ENCODE results near the gene TBX1.

Gene TBX1

DNA sequence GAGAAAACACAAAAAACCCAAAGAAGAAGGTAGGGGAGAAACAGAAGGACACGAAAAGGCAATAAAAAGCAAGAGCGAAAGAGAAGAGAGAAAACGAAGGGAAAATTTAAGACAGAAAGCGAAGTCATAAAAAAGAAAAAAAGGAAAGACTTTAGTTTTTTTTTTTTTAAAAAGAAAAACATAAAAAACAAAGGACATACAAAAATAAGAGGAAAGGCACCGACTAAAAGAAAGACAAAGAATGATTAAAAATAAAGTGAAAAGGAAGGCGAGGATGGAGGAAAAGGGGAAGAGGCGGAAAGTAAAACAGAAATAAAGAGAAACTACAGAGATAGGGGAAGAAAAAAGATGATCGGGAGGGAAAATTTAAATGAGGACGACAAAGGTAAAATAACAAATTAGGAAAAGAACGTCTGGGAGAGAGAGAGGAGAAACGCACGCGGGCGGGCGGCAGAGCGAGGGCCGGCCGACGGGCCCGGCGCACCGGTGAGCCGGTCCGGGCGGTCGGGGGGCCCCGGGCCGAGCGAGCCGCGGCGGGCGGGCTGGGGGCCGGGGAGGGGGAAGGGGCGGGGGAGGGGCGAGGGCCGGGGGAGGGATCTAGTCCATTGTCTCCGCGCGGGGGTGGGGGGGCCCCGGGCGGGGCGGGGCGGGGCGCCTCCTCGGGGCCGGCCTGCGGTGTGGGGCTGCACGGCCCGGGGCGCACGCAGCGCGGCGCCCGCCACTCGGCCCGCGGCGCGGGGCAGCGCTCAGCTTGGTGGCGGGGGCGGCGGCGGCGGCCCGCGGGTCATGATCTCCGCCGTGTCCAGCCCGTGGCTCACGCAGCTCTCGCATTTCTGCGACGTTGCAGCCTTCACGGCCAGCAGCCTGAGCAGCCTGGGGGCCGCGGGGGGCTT lies at the start of gene TBX1:
TBX1 (plus strand) TSS at position 721 of the 893 bp plus-strand sequence; CDS start at position 787, 66 bp downstream.
- DNase-seq, result no peak

DNA sequence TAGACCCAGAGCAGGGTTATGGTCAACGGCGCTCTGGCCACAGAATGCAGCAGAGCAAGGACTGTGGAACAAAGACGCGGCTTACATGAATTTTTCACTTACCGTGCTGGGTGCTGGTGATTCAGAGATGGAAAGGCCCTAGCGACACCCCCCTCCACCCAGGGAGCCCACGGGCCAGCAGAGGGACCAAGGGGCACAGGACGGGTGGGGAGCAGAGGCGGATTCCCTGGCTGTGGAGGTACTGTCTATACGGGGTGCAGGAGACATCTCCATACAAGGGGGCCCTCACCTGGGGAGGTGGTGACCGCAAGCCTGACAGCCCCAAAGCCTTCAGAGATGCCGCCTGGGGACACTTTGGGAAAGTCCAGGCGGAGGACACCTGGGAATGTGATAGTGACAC lies 47.3 kb upstream of the TBX1 start:
- no peak for DNase-seq

- DNase-seq, result peak in 1 of 2 experiments; percentile 19
Observed at GRCh38 chr22:19713650-19714311, 46.8 kb upstream of the TBX1 start.

- no peak for DNase-seq
Observed at GRCh38 chr22:19714312-19715187, 46.0 kb upstream of the TBX1 start, which contains the start of gene SEPTIN5. Gene SEPTIN5 (plus strand): TSS chr22:19714503. CDS start chr22:19714589, 86 bp downstream.

GRCh38 chr22:19715188-19715930 lies 45.2 kb upstream of the TBX1 start:
- DNase-seq, result no peak

DNA sequence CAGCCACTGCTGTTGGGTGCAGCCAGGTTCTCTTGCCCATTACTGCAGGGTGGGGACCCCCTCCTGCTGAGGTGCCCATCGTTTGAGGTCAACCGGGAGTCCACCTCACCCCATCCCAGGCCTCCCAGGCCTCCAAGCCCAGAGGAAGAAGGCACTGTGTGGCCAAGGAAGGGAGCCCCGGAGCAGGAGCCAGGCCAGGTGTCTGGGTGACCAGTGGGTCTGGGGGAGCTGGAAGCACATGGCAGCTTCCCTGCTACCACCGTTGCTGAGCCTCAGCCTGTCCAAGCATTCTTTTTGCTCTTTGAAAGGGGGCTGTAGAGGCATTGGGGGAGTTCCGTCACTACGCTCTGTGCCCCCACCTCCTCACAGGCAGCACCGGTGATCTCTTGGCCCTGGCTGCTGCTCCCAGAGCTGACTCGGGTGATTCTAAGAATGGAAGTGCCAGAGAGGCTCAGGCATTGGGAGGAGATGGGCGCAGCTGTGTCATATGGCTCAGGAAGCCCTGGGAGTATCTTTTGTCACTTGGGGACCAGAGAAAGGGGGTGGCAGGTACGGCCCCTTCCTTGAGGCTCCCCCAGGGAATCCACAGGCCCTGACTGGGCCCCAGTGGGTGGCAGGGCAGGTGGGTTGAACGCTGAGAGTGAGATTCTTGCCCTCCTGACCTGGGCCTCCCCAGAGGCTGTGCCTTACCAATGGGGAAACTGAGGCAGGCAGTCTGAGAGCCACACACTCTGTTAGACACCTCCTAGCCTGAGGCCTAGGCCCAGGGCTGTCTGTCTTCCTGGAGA lies 44.3 kb upstream of the TBX1 start:
- no peak for DNase-seq

DNA sequence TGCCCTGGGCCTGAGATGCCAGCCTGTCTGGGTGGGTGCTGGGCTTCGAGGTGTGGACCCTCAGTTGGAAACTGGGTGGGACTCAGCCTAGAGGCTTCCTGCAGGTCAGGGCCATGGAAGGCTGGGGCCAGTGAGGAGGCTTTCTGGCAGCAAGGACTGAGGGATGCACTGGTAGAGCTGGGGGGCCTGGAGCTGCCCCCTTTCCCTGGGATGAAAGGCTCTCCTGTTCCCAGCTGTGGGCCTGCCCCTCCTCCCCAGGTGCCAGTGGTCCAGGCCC lies 43.8 kb upstream of the TBX1 start:
- DNase-seq, result no peak

GRCh38 chr22:19717181-19717580 lies 43.4 kb upstream of the TBX1 start:
- no peak for DNase-seq

- peak; percentile 38 to 47 for DNase-seq
Observed at GRCh38 chr22:19717691-19718455, 42.7 kb upstream of the TBX1 start.

DNA sequence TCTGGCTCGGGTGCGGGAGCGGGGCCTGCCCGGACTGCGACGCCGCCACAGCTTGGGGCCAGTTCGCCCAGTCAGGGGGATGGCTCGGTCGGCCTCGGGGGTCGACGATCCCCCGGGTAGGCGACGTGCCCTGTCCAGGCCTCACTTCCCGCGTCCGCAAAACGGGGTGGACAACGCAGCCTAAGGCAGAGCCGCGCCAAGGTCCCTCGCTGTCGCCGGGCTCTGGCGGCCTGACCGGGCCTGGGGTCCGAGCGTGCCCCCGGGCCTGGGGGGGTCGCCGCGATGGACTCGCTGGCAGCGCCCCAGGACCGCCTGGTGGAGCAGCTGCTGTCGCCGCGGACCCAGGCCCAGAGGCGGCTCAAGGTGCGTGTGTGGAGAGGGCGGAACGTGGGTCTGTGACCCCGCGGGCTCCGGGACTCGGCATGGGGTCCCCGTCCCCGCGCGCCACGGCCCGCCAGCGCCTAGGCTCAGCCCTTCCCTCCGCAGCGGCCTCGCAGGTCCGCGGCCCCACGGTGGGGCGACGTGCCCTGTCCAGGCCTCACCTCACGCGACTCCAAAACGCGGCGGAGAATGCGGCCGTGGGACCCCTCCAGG lies 42.0 kb upstream of the TBX1 start:
- DNase-seq, result no peak

- DNase-seq, result no peak
Observed at GRCh38 chr22:19719050-19719482, 41.5 kb upstream of the TBX1 start.

DNA sequence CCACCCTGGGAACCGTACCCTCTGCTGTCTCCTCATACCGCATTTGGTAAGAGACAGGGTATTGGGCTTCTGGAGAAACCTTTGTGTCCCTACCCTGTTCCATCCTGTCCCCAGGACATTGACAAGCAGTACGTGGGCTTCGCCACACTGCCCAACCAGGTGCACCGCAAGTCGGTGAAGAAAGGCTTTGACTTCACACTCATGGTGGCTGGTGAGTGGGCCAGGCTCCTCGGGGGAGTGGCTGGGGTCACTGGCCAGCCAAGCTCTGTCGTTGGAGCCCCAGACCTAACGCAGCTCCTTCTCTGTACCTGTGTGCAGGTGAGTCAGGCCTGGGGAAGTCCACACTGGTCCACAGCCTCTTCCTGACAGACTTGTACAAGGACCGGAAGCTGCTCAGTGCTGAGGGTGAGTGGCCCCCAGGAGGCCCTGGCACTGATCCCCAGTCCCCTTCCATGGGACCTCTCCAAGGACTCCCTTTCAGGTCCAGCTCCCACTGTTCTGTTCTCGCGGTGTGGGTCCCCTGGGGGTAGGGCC lies 41.0 kb upstream of the TBX1 start:
- DNase-seq, result no peak

- DNase-seq, result no peak
Observed at GRCh38 chr22:19720150-19720827, 40.3 kb upstream of the TBX1 start.

DNA sequence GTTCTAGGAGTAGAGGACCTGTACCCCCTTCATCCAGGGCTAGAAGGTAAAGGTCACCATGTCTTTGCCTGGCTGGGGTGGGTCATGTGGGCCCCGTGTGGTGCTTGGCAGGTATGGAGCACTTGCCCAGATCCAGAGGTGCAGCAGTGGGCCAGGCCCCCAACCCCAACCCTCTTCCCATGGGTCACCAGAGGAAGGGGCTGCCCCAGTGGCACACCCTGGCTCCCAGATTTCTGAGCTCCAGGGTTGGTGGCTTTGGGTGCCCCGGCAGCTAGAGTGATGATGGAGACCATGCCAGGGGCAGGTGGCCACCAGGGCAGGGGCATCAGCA lies 39.6 kb upstream of the TBX1 start:
- no peak for DNase-seq

- no peak for DNase-seq
Observed at GRCh38 chr22:19721330-19722177, 39.0 kb upstream of the TBX1 start.

GRCh38 chr22:19722178-19722981 lies 38.2 kb upstream of the TBX1 start:
- no peak for DNase-seq

GRCh38 chr22:19722982-19723231 lies 37.7 kb upstream of the TBX1 start:
- no peak for DNase-seq

Measured in SHP77 (cell line).